ENCODE measurements around the gene MPO.

GRCh38 chr17:58302171-58302918, 21.6 kb upstream of the MPO start:
- TF ChIP-seq EZH2phosphoT487 (IDR thresholded peaks at IDR 0.05; ENCODE audit: low read depth, severe bottlenecking, unreplicated experiment) (no peak), CTCF (IDR thresholded peaks at IDR 0.05; ENCODE audit: poor library complexity) (no peak)

Measured in hepatocyte (in vitro differentiated cells).